GM12873 (cell line): ENCODE results near the gene SCN2B.

Experiments used
- TF ChIP-seq, protein P1 (sequence below): IDR thresholded peaks from 2 replicates; pipeline ENCODE4 v1.5.1; 2012; ENCODE audit warnings: low read depth, mild to moderate bottlenecking, moderate library complexity, low read length, control low read depth; ENCODE audit not compliant: insufficient read depth; ENCODE audit errors: missing control alignments

The SCN2B gene

DNA sequence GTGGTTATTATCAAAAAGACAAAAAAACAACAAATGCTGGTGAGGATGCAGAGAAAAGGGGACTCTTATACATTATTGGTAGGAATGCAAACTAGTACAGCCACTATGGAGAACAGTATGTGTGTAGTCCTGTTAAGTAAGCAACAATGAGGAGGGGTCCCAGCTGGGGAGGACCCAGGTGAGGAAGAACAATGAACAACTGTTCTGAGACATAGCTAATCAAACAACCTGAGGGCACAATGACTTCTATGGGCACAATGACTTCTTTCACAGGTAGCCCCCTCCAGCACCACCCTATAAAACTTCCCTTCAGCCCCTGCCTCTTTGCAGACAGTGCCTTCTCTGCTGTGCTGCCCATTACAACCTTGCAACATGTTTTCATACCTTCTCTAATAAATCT lies 42.8 kb upstream of the SCN2B start:
- TF ChIP-seq, protein P1, sequence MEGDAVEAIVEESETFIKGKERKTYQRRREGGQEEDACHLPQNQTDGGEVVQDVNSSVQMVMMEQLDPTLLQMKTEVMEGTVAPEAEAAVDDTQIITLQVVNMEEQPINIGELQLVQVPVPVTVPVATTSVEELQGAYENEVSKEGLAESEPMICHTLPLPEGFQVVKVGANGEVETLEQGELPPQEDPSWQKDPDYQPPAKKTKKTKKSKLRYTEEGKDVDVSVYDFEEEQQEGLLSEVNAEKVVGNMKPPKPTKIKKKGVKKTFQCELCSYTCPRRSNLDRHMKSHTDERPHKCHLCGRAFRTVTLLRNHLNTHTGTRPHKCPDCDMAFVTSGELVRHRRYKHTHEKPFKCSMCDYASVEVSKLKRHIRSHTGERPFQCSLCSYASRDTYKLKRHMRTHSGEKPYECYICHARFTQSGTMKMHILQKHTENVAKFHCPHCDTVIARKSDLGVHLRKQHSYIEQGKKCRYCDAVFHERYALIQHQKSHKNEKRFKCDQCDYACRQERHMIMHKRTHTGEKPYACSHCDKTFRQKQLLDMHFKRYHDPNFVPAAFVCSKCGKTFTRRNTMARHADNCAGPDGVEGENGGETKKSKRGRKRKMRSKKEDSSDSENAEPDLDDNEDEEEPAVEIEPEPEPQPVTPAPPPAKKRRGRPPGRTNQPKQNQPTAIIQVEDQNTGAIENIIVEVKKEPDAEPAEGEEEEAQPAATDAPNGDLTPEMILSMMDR, result no peak

DNA sequence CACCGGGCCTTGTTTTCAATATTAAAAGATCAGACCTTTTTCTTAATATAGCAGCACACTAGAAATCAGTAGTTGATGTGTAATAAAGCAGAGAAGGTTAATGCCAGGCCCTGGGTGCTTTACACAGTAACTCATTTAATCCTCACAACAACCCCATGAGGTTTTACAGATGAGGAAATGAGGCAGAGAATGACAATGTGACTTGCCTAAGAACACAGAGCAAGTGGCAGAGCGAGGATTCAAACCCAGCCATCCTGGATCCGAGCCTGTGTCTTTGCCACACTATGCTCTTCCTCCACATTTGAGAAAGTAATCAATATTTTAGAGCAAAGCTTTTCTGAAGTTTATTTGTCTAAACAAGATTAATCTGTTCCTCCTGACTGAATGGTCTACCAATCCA lies 41.1 kb upstream of the SCN2B start:
- TF ChIP-seq, protein P1, result no peak

DNA sequence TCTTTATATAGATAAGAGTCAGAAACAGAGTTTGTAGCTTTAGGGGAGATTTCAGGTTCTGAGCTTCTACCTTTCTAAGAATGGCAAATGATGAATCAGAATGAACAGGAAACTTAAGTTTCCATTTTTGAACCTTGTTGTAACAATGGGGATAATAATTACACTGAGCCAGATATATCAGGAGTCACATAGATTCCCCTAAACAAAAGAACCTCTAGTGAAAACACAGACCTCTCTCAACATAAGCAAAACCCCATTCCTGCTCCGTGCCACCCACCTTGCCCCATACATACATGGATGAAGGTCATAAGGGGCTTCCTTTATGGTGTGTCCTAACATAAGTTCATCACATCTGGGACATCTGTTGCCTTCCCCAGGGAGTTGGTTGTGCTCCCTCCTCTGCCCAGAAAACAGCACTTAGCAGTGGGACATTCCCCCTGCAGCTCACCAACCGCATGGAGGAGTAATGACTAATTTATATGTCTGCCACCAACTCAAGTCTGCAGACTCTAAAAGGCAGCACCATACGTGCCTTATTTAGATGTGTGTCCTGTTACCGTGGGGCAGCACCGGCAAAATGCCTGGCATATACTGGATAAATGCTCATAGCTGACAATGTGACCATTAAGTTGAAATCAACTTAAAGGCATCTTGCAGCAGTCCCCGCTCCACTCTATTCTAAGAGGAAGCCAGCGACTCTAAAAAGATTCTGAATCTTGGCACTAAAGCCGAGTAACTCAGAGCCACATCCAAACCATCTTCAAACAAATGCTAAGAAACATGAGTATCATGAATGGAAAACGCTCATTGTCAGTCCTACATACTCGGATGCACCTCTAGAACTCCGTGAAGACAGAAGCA lies 40.4 kb upstream of the SCN2B start:
- TF ChIP-seq, protein P1, result peak; percentile 14

DNA sequence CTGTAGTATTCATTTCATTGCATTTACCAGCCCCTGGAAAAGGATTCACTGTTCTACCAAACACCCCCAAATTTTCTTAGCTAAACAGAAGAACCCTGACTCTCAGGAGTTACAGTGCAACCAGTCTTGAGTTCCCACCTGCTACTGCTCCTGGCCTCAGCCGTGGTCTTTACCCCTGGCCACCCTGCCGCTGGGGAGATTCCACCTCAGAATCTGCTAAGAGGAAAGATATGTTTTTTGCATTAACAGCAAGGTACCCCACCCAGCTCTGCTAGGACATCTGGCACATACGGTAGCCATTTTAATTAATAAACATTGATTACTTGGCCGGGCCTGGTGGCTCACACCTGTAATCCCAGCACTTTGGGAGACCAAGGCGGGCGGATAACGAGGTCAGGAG lies 39.3 kb upstream of the SCN2B start:
- TF ChIP-seq, protein P1, result no peak

DNA sequence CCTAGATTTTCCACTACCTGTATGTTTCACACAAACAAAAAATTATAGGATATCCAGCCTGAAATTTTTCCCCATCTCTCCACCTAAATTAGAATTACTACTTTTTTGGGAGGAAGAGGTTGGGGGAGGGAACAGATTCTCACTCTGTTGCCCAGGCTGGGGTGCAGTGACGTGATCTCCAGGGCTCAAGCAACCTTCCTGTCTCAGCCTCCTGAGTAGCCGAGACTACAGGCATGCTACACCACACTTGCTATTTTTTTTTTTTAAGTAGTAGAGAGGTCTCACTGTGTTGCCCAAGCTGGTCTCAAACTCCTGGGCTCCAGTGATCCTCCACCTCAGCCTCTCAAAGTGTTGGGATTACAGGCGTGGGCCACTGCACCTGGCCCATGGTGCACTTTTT lies 38.8 kb upstream of the SCN2B start:
- TF ChIP-seq, protein P1, result no peak

DNA sequence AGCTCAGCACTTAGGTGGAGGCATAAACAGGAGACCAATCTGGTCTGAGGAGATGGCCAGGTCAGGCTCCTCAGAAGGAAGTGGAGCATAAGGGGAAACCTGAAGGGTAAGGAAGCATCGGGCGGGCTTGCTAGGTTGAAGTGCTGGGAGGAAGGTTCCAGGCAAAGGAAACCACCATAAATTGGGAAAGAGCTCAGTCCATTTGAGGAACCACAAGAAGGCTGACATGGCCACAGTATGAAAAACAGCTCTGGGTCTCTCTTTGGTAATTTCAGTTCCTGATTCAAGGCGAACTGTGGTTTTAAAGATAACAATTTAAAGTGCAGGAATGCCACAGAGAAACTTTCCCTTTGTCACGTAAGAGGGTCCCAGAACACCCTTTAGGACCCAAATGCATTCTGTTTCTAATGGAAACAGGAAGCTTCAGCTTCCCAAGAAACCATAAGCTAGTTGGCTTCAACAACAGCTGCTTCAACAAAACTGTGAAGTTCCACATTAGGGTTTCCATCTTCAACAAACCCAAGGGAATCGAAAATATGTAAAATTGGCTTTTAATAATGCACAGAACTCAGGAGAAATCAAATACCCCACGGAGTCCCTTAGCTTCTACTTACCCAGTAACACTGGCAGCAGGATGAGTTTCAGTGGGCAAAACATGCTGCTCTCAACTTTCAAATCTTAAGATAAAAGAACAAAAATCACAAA lies 37.9 kb upstream of the SCN2B start:
- TF ChIP-seq, protein P1, result no peak

DNA sequence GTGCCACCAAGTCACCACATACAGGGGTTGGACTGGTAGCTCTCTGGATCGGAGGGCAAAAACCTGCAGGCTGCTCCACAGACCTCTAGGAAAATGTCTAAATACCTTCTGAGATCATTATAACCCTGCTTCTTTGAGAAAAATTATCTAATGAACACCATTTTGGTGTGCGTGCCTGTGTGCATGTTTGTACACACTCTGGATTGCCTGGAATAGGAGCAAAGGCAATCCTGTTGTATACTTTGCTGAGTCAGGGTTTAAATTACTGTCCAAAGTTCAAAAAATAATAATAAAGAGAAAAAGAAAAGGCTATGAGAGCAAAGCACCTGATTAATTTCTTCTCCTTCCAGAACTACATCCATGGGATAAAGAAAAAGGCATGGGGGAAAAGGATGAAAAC lies 37.3 kb upstream of the SCN2B start:
- TF ChIP-seq, protein P1, result no peak
